HG02610 (cell line): ENCODE results near the gene FOXO1.

Experiments used
- ATAC-seq: cut with Tn5 transposase; IDR thresholded peaks from one replicate; pipeline ENCODE4 v1.9.1; 2021; ENCODE audit warnings: mild to moderate bottlenecking, moderate library complexity; ENCODE audit not compliant: unreplicated experiment

FOXO1 gene

GRCh38 chr13:40552895-40553294 lies 113.5 kb downstream of the FOXO1 start:
- no peak for ATAC-seq

- no peak for ATAC-seq
Observed at GRCh38 chr13:40550130-40550529, 116.3 kb downstream of the FOXO1 start.

- ATAC-seq, result no peak
Observed at GRCh38 chr13:40549500-40550094, 116.8 kb downstream of the FOXO1 start.

- no peak for ATAC-seq
Observed at GRCh38 chr13:40547591-40548315, 118.7 kb downstream of the FOXO1 start.

- no peak for ATAC-seq
Observed at GRCh38 chr13:40546047-40546446, 120.4 kb downstream of the FOXO1 start.

- no peak for ATAC-seq
Observed at GRCh38 chr13:40540328-40541044, 126.0 kb downstream of the FOXO1 start.

- ATAC-seq, result no peak
Observed at GRCh38 chr13:40539576-40540327, 126.7 kb downstream of the FOXO1 start.

- no peak for ATAC-seq
Observed at GRCh38 chr13:40537146-40537895, 129.1 kb downstream of the FOXO1 start.

- ATAC-seq, result no peak
Observed at GRCh38 chr13:40536443-40537113, 129.9 kb downstream of the FOXO1 start.

- no peak for ATAC-seq
Observed at GRCh38 chr13:40535345-40535836, 131.1 kb downstream of the FOXO1 start.

- no peak for ATAC-seq
Observed at GRCh38 chr13:40534456-40534855, 132.0 kb downstream of the FOXO1 start.

- ATAC-seq, result no peak
Observed at GRCh38 chr13:40533072-40533471, 133.4 kb downstream of the FOXO1 start.

GRCh38 chr13:40530961-40531360 lies 135.5 kb downstream of the FOXO1 start:
- ATAC-seq, result no peak

GRCh38 chr13:40528881-40529280 lies 137.6 kb downstream of the FOXO1 start:
- no peak for ATAC-seq

- no peak for ATAC-seq
Observed at GRCh38 chr13:40527914-40528313, 138.5 kb downstream of the FOXO1 start.

- no peak for ATAC-seq
Observed at GRCh38 chr13:40522282-40522681, 144.2 kb downstream of the FOXO1 start.

GRCh38 chr13:40520916-40521315 lies 145.5 kb downstream of the FOXO1 start:
- no peak for ATAC-seq

GRCh38 chr13:40519637-40520036 lies 146.8 kb downstream of the FOXO1 start:
- no peak for ATAC-seq

GRCh38 chr13:40518481-40518882 lies 148.0 kb downstream of the FOXO1 start:
- peak; percentile 50 for ATAC-seq
